ENCODE data around the gene GOLT1A. TPM values are rescaled to one million over a fixed set of nuclear protein-coding genes. Genes with fewer than 3 reads are reported as not detected.

GOLT1A gene
- total and polyA plus RNA-seq, 10 of the 15 experiments (the other 5 are each of a cell fraction or from before 2014, with no cell fraction given) = 0.09 to 0.46 TPM; not detected in 8

GRCh38 chr1:204186597-204186996 lies 27.2 kb downstream of the GOLT1A start:
- in situ Hi-C loops (cut with MboI) = no loop called here
- FAIRE-seq (no peak), DNase-seq (ENCODE audit: low read depth, low spot score) (no peak), ATAC-seq (no peak)
- H3K27ac ChIP-seq (ENCODE audit: control insufficient read depth, insufficient read depth) = no peak overlapping the region
- RAD21 ChIA-PET (ENCODE audit: unreplicated experiment) = no interaction called here
- no peak for TF ChIP-seq WRNIP1 (IDR thresholded peaks at IDR 0.05; ENCODE audit: borderline replicate concordance, low read depth, low read length)
- TF ChIP-seq NR2F1 (conservative IDR thresholded peaks at IDR 0.05) = no peak
- no peak for TF ChIP-seq MYC (IDR thresholded peaks at IDR 0.05; ENCODE audit: insufficient read depth, insufficient read length, insufficient replicate concordance, low read length, severe bottlenecking)
- TF ChIP-seq REST (IDR thresholded peaks at IDR 0.05; ENCODE audit: low read depth, low read length) = no peak
- POLR2A ChIA-PET = no interaction called here
- no peak overlapping the region for H2AFZ ChIP-seq (ENCODE audit: control insufficient read depth, low read depth, low read length)
- no peak overlapping the region for H3K4me2 ChIP-seq (ENCODE audit: control insufficient read depth, insufficient read depth)
- no peaks in the 10 kb centered on the region for H4K20me1 ChIP-seq (ENCODE audit: control insufficient read depth, insufficient read depth)
- no peak overlapping the region for H3K4me3 ChIP-seq
- H3K36me3 ChIP-seq (ENCODE audit: control insufficient read depth in 2 of 2, insufficient read depth in 2 of 2, low read length in 1 of 2) = no peaks in the 10 kb centered on the region
- H3K27me3 ChIP-seq (replicated peaks in 1 of 2; ENCODE audit: control insufficient read depth in 2 of 2, insufficient read depth in 2 of 2, low read length in 1 of 2) = peaks cover 2 to 13% of the 10 kb centered on the region in 2 experiments; a peak in 3 of 4 replicates
- H3K79me2 ChIP-seq (ENCODE audit: control insufficient read depth, insufficient read depth, low read length) = no peaks in the 10 kb centered on the region
- no peak overlapping the region for H3K9ac ChIP-seq (ENCODE audit: control insufficient read depth, insufficient read depth, low read length)
- H3K4me1 ChIP-seq (ENCODE audit: control insufficient read depth, insufficient read depth, low read length) = no peaks in the 10 kb centered on the region
- SMC1A ChIA-PET (ENCODE audit: uncharacterized antibody, unreplicated experiment) = no interaction called here
- no peaks in the 10 kb centered on the region for H3K9me3 ChIP-seq (replicated peaks; ENCODE audit: control insufficient read depth, insufficient read depth, low read length)
- intact Hi-C loops (cut with micrococcal nuclease; ENCODE audit: unreplicated experiment) = no loop called here
- no TSS peak for BruUV-seq (replicated peaks)
- CTCF ChIA-PET = interaction anchor here (0.7 kb wide), 1 partner anchor 212 kb away, joined by 3 read pairs; no protein-coding TSS in a partner anchor
- WGBS (ENCODE audit: insufficient coverage, insufficient replicate concordance, low lambda C conversion rate, missing lambda C conversion rate) = 79% methylated on average over 10 of the region's 10 CpGs
